Stomach (tissue), 9 donors: Measurements from ENCODE around the gene CPSF4L. TPM values are rescaled to one million over a fixed set of nuclear protein-coding genes. Genes with fewer than 3 reads are reported as not detected.
A peak's percentile ranks its signal among the peaks of the same experiment; 100 is the strongest.

Experiments used
- DNase-seq, 2 donors: peaks; one replicate each; pipeline versions ENCODE4 v3.0.0 to v3.0.0-alpha.2; 2013 to 2019
- H3K27ac ChIP-seq, 5 donors: fragments of 200-600 bp in 4 of 5; sonication (generic) in 4 of 5; one replicate each; pipeline ENCODE4 v1.5.1; 2013 to 2019; ENCODE audit warnings: mild to moderate bottlenecking in 1 of 5, moderate library complexity in 1 of 5
- H3K27me3 ChIP-seq, 3 donors: fragments of 200-600 bp; sonication (generic); one replicate each; pipeline ENCODE4 v1.5.1; 2017 to 2019; ENCODE audit warnings: mixed run types in 1 of 3
- H3K36me3 ChIP-seq, 4 donors: fragments of 200-600 bp; sonication (generic); 1 replicate in 3 of 4; 2 replicates in 1 of 4; pipeline ENCODE4 v1.5.1; 2016 to 2019
- H3K4me1 ChIP-seq, 4 donors: fragments of 200-600 bp; sonication (generic); one replicate each; pipeline ENCODE4 v1.5.1; 2016 to 2019
- H3K4me3 ChIP-seq, 4 donors: fragments of 200-600 bp; sonication (generic) in 3 of 4; one replicate each; pipeline ENCODE4 v1.5.1; 2016 to 2019; ENCODE audit warnings: mild to moderate bottlenecking in 1 of 4
- H3K9me3 ChIP-seq, 4 donors: fragments of 200-600 bp; sonication (generic); one replicate each; pipeline ENCODE4 v1.5.1; 2016 to 2019
- CTCF ChIP-seq, 7 experiments: fragments of 450-650 bp in 4 of 7; fragments of 200-600 bp in 3 of 7; sonication (generic) in 3 of 7; IDR thresholded peaks; one replicate each; pipeline ENCODE4 v1.5.1; 2016 to 2019; ENCODE audit warnings: antibody characterized with exemption in 7 of 7, control low read depth in 2 of 7, mild to moderate bottlenecking in 1 of 7
- EP300 ChIP-seq: sonication (generic); formaldehyde crosslinking; IDR thresholded peaks from one replicate; pipeline ENCODE4 v1.6.1; 2017; ENCODE audit warnings: antibody characterized with exemption
- POLR2A ChIP-seq, 4 donors: fragments of 450-650 bp; IDR thresholded peaks; one replicate each; pipeline ENCODE4 v1.6.1; 2016; ENCODE audit warnings: antibody characterized with exemption in 4 of 4, control low read depth in 2 of 4, mild to moderate bottlenecking in 1 of 4, moderate library complexity in 1 of 4
- POLR2AphosphoS5 ChIP-seq, 3 donors: sonication (generic); formaldehyde crosslinking; IDR thresholded peaks; one replicate each; pipeline ENCODE4 v1.6.1; 2016; ENCODE audit warnings: antibody characterized with exemption in 3 of 3
- WGBS, 5 donors: extraction: QIAGEN DNeasy Blood & Tissue Kit in 3 of 5; methylation state at CpG; one replicate each; pipeline versions ENCODE4 v1.1.5 to v1.1.7; 2013 to 2018; 5-methylcytosine and 5-hydroxymethylcytosine counted together
- intact Hi-C: fragments of 100-400 bp; cut with DNase I; formaldehyde crosslinking; loops from one replicate; pipeline ENCODE4 v1.15.1; 2023; ENCODE audit warnings: low total_unique reads
- polyA plus RNA-seq, 3 donors: library from polyadenylated mRNA; stranded (reverse); fragments of 200-250 nt; gene quantifications; one replicate each; pipeline ENCODE4 v1.2.3, GENCODE V29; 2013
- total RNA-seq, 5 donors: library from RNA; depleted of rRNA; stranded (reverse); fragments of >200 nt; gene quantifications; one replicate each; pipeline versions ENCODE4 v1.1.0 to v1.2.3, GENCODE V29; 2014 to 2016
- donor health status: healthy with polysubstance abuse.
- donor health status: Bipolar disorder and iron deficiency.
- donor health status: healthy.

Gene CPSF4L
- total and polyA plus RNA-seq, 8 donors: not detected

GRCh38 chr17:73291260-73291801 lies 29.7 kb upstream of the CPSF4L start:
- intact Hi-C loops: no loop called here
- H3K27ac ChIP-seq: peak overlapping the region; percentile 81 to 95 (median 90)
- peaks cover 92 to 100% (median 98%) of the 10 kb centered on the region in 4 donors for H3K4me1 ChIP-seq
- no peak for TF ChIP-seq POLR2A (IDR thresholded peaks at IDR 0.05)
- TF ChIP-seq CTCF (IDR thresholded peaks at IDR 0.05): no peak
- no peak for TF ChIP-seq EP300
- TF ChIP-seq POLR2AphosphoS5 (IDR thresholded peaks at IDR 0.05): peak in 2 of 3 donors; percentile 44 to 54
- H3K4me3 ChIP-seq: peak overlapping the region in 2 of 4 donors; percentile 9 to 24
- H3K36me3 ChIP-seq: peaks cover under 1 to 6% (median 4%) of the 10 kb centered on the region in 4 donors
- peak; percentile 73 to 81 for DNase-seq
- H3K9me3 ChIP-seq: no peaks in the 10 kb centered on the region
- 30 to 39% (median 36%) methylated on average over 7 to 8 of the region's 8 CpGs for WGBS, 5 donors
- H3K27me3 ChIP-seq: no peaks in the 10 kb centered on the region

DNA sequence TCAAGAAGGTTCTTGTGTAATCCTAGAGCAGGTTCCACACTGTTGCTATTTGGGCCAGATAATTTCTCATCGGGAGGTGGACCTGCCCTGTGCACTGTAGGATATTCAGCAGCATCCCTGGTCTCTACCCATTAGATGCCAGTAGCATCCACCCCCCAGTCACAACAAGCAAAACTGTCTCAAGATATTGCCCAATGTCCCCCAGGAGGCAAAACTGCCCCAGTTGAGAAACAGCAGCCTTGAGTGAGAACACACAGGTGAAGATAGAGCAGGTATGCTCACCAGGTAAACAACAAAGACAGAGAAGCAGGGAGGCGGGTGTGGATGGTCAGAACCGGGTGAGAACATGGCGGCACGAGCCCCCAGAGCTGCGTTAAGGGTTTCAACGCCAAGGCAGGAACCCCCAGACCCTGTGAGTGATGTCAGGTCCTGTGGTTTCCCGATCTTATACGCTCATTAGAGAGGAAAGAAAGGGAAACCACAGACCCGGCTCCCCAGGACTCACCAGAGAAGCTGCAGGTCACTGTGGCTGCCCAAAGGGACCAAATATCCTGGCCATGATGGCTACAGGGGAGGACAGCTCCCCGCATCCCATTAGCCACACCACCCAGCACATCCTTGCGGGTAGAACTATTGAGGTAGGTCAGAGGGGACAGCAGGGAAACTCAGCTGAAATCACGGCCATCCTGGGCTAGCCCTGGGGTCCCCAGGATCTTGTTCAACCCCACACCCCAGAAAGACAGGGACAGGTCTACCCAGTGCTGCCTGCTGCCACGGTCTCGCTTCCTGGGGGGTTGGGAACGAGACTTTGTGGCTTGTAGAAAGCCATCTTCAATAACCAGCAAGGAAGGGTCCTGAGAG lies 28.9 kb upstream of the CPSF4L start:
- TF ChIP-seq POLR2A (IDR thresholded peaks at IDR 0.05): no peak
- TF ChIP-seq CTCF (IDR thresholded peaks at IDR 0.05): no peak
- no peak for TF ChIP-seq POLR2AphosphoS5 (IDR thresholded peaks at IDR 0.05)
- no peak for TF ChIP-seq EP300
- Histone ChIP-seq H3K27ac (peak overlapping the region; percentile 81 to 95 (median 90)), H3K9me3 (no peaks in the 10 kb centered on the region), H3K4me3 (no peak overlapping the region), H3K36me3 (peaks cover 8 to 13% (median 11%) of the 10 kb centered on the region in 4 donors), H3K4me1 (peaks cover 98 to 100% (median 100%) of the 10 kb centered on the region in 4 donors), H3K27me3 (no peaks in the 10 kb centered on the region)
- intact Hi-C loops: no loop called here
- DNase-seq: no peak
- 54 to 69% (median 59%) methylated on average over 15 to 16 of the region's 16 CpGs for WGBS, 5 donors

- Histone ChIP-seq H3K36me3 (peaks cover 17 to 22% (median 20%) of the 10 kb centered on the region in 4 donors), H3K27ac (peak overlapping the region; percentile 81 to 95 (median 90)), H3K9me3 (no peaks in the 10 kb centered on the region), H3K4me3 (no peak overlapping the region), H3K4me1 (peaks cover 98 to 100% (median 100%) of the 10 kb centered on the region in 4 donors), H3K27me3 (no peaks in the 10 kb centered on the region)
- intact Hi-C loops: no loop called here
- DNase-seq: no peak
- WGBS, 5 donors: 40 to 55% (median 46%) methylated on average over 7 of the region's 7 CpGs
- TF ChIP-seq CTCF (IDR thresholded peaks at IDR 0.05) (no peak), POLR2A (IDR thresholded peaks at IDR 0.05) (no peak), EP300 (no peak), POLR2AphosphoS5 (IDR thresholded peaks at IDR 0.05) (no peak)
Observed at GRCh38 chr17:73289549-73290254, 28.0 kb upstream of the CPSF4L start.
